Ishikawa (cell line): ENCODE data around the gene FRZB.

Experiments used
- CEBPB ChIP-seq: IDR thresholded peaks from 2 replicates; pipeline ENCODE4 v1.6.1; 2012
- EP300 ChIP-seq: IDR thresholded peaks from 2 replicates; pipeline ENCODE4 v1.6.1; 2012; ENCODE audit warnings: borderline replicate concordance
- REST ChIP-seq: IDR thresholded peaks from 2 replicates; pipeline ENCODE4 v1.6.1; 2012; ENCODE audit warnings: low read depth, mild to moderate bottlenecking
- TAF1 ChIP-seq: IDR thresholded peaks from 2 replicates; pipeline ENCODE4 v1.6.1; 2012; ENCODE audit warnings: low read depth, mild to moderate bottlenecking
- TEAD4 ChIP-seq: IDR thresholded peaks from 2 replicates; pipeline ENCODE4 v1.6.1; 2012
- ZBTB7A ChIP-seq: IDR thresholded peaks from 2 replicates; pipeline ENCODE4 v1.6.1; 2012; ENCODE audit warnings: low read depth

GRCh38 chr2:182887753-182888415, 21.4 kb upstream of the FRZB start:
- TF ChIP-seq CEBPB = no peak
- TF ChIP-seq REST = no peak
- TF ChIP-seq EP300 = no peak
- TF ChIP-seq TEAD4 = no peak
- no peak for TF ChIP-seq ZBTB7A
- no peak for TF ChIP-seq TAF1
